Activated CD4-positive, CD25-positive, alpha-beta regulatory T cell (primary cell): ENCODE measurements around the gene SLC7A11.

Experiments
- DNase-seq, 4 experiments: peaks; one replicate each; lab custom pipeline; 2025; lab: John Stamatoyannopoulos, UW

Gene SLC7A11

GRCh38 chr4:138205531-138206233, 36.5 kb downstream of the SLC7A11 start:
- DNase-seq = no peak

- DNase-seq = no peak
These were observed 37.6 kb downstream of the SLC7A11 start for GRCh38 chr4:138204507-138204906.

- no peak for DNase-seq
These were observed 39.5 kb downstream of the SLC7A11 start for GRCh38 chr4:138202686-138203085.

- no peak for DNase-seq
These were observed 41.9 kb downstream of the SLC7A11 start for GRCh38 chr4:138200236-138200590.

GRCh38 chr4:138199568-138200235, 42.4 kb downstream of the SLC7A11 start:
- DNase-seq = no peak

- no peak for DNase-seq
These were observed 46.0 kb downstream of the SLC7A11 start for GRCh38 chr4:138196153-138196552.

GRCh38 chr4:138193963-138194362, 48.2 kb downstream of the SLC7A11 start:
- no peak for DNase-seq

- no peak for DNase-seq
These were observed 50.0 kb downstream of the SLC7A11 start for GRCh38 chr4:138192113-138192512.

GRCh38 chr4:138190452-138190858, 51.7 kb downstream of the SLC7A11 start:
- no peak for DNase-seq

GRCh38 chr4:138189206-138189605, 52.9 kb downstream of the SLC7A11 start:
- no peak for DNase-seq

- no peak for DNase-seq
These were observed 53.6 kb downstream of the SLC7A11 start for GRCh38 chr4:138188406-138189084.

- DNase-seq = no peak
These were observed 56.1 kb downstream of the SLC7A11 start for GRCh38 chr4:138185859-138186645.

- no peak for DNase-seq
These were observed 57.3 kb downstream of the SLC7A11 start for GRCh38 chr4:138184886-138185285.

GRCh38 chr4:138182838-138183426, 59.2 kb downstream of the SLC7A11 start:
- no peak for DNase-seq

GRCh38 chr4:138181287-138181686, 60.9 kb downstream of the SLC7A11 start:
- no peak for DNase-seq

GRCh38 chr4:138178566-138178965, 63.6 kb downstream of the SLC7A11 start:
- DNase-seq = no peak

- no peak for DNase-seq
These were observed 64.7 kb downstream of the SLC7A11 start for GRCh38 chr4:138177278-138177968.

GRCh38 chr4:138174981-138175794, 67.0 kb downstream of the SLC7A11 start:
- no peak for DNase-seq

GRCh38 chr4:138164208-138164607, 77.9 kb downstream of the SLC7A11 start:
- DNase-seq = no peak

GRCh38 chr4:138163171-138163570, 79.0 kb downstream of the SLC7A11 start:
- no peak for DNase-seq

- DNase-seq = no peak
These were observed 79.9 kb downstream of the SLC7A11 start for GRCh38 chr4:138162259-138162658.
